ENCODE measurements around the gene MRPS14.
"Not testable (repeated sequence)": the region's sequence is repeated elsewhere in the genome, so short reads cannot be mapped to it uniquely, and the experiment has no call there.

MRPS14 gene

GRCh38 chr1:175023043-175023921 lies at the start of gene MRPS14:
MRPS14 (minus strand) TSS chr1:175023425; CDS start chr1:175023408, 17 bp downstream.
- peak; percentile 97 for DNase-seq

- peak; percentile 46 for DNase-seq
These were observed 49.1 kb upstream of the MRPS14 start for GRCh38 chr1:175072099-175072951.

- DNase-seq, result no peak
These were observed 48.2 kb upstream of the MRPS14 start for GRCh38 chr1:175071276-175071943.

- no peak for DNase-seq
These were observed 47.6 kb upstream of the MRPS14 start for GRCh38 chr1:175070818-175071217.

- no peak for DNase-seq
These were observed 44.3 kb upstream of the MRPS14 start, which contains the start of gene TNN for GRCh38 chr1:175067362-175068106. TNN (plus strand) TSS chr1:175067833; CDS start chr1:175077419, 9,586 bp downstream.

GRCh38 chr1:175062858-175063257 lies 39.6 kb upstream of the MRPS14 start:
- DNase-seq, result no peak

- DNase-seq, result no peak
These were observed 39.1 kb upstream of the MRPS14 start for GRCh38 chr1:175062339-175062738.

- DNase-seq, result no peak
These were observed 31.5 kb upstream of the MRPS14 start for GRCh38 chr1:175054736-175055135.

- no peak for DNase-seq
These were observed 27.8 kb upstream of the MRPS14 start for GRCh38 chr1:175050992-175051391.

- DNase-seq, result no peak
These were observed 22.3 kb upstream of the MRPS14 start for GRCh38 chr1:175045519-175045918.

GRCh38 chr1:175045097-175045496 lies 21.9 kb upstream of the MRPS14 start:
- DNase-seq, result no peak

GRCh38 chr1:175044591-175044990 lies 21.4 kb upstream of the MRPS14 start:
- not testable (repeated sequence) for DNase-seq

GRCh38 chr1:175043824-175044223 lies 20.6 kb upstream of the MRPS14 start:
- no peak for DNase-seq

- DNase-seq, result no peak
These were observed 19.4 kb upstream of the MRPS14 start for GRCh38 chr1:175042650-175043049.

GRCh38 chr1:175040324-175040879 lies 17.2 kb upstream of the MRPS14 start:
- DNase-seq, result no peak

GRCh38 chr1:175037416-175037815 lies 14.2 kb upstream of the MRPS14 start:
- no peak for DNase-seq

GRCh38 chr1:175036476-175036875 lies 13.3 kb upstream of the MRPS14 start:
- DNase-seq, result no peak

- DNase-seq, result no peak
These were observed 12.6 kb upstream of the MRPS14 start for GRCh38 chr1:175035865-175036264.

- no peak for DNase-seq
These were observed 11.6 kb upstream of the MRPS14 start for GRCh38 chr1:175034775-175035174.

GRCh38 chr1:175033953-175034352 lies 10.7 kb upstream of the MRPS14 start:
- no peak for DNase-seq

- no peak for DNase-seq
These were observed 1.5 kb upstream of the MRPS14 start for GRCh38 chr1:175024773-175025172.

- not testable (repeated sequence) for DNase-seq
These were observed 657 bp upstream of the MRPS14 start for GRCh38 chr1:175023922-175024242.
